GM18507 (cell line): ENCODE data around the gene KLK6.

Experiments used
- DNase-seq: peaks from one replicate; pipeline ENCODE4 v3.0.0; 2011; ENCODE audit warnings: low read depth; ENCODE audit not compliant: insufficient read length; ENCODE audit errors: extremely low spot score
- FAIRE-seq: peaks from 2 replicates; lab custom pipeline; 2011; peaks lifted over from hg19 to GRCh38; lab: Jason Lieb, UNC

The KLK6 gene

DNA sequence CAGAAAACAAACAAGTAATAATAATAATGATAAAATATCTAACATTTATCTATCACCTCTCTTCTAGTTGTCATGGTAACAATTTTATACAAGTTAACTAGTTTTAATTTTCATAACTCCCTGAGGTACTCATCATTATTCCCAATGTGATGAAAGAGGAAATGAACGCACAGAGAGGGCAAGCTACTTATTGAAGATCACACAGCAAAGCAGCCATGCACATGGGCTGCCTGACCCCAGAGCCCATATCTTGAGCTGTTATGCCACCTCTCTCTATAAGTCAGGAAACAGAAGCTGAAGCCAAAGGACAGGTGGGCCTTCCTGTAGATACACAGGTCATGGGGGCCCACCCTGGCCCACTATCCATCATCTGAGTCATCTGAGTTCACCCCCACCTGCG lies 53.3 kb downstream of the KLK6 start:
- FAIRE-seq, result no peak
- no peak for DNase-seq

DNA sequence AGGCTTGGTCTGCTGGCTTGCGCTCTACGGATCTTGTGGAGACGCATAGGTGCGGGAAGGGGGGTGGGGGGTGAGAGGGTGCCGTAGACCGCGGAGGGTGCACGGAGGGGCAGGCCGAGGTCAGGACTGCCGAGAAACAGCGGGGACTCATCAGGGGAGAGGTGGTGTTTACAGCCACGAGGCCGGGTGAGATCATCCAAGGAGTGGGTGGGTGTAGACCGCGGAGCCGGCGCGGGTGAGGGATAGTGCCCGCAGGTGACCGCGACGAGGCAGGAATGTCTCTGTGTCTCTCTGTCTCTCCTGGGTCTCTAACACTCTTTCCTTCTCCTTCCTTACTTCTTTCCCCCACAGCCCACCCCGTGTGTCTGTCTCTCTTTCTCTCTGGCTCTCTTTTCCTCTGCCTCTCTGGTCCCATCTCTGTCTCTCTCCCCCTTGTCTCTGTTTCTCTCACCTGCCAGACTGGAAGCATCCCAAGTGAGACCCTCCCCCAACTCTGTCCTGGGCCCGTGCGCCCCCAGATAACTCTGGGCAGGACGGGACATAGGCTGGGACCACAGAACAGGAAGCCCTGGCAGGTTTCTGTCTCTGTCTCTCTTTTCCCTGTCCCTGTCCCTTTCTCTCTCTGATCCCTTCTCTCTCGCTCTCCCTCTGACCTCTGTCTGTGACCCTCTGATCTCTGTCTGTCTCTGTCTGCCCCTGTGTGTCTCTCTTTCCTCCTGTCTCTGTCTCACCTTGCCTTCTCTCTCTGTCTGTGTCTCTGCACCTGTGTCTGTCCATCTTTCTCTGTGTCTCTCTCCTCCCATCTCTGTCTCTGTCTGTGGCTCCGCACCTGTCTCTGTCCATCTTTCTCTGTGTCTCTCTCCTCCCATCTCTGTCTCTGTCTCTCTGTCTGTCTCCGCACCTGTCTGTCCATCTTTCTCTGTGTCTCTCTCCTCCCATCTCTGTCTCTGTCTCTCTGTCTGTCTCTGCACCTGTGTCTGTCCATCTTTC lies 56.4 kb downstream of the KLK6 start:
- FAIRE-seq, result no peak
- no peak for DNase-seq

DNA sequence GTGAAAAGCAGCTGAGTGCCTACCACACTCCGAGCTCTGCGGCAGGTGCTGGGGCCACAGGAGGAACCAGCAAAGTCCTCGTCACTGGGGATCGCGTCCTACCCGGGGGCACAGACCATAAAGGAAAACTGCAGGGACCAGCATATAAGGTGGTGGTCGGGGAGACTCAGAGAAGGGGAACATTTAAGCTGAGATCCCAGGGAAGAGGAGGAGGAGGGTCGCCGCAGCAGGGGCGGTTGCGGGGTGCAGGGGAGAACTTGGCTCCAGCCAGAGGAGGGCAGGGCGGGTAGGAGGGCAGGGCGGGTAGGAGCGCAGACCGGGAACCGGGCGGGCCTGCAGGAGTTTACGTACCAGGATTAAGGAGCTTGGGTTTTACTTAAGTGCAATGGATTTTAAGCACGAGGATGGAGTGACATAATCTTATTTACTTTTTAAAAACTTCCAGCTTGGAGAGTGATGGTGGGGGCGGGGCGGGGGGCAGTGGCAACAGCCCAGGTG lies 57.2 kb downstream of the KLK6 start:
- DNase-seq, result no peak
- no peak for FAIRE-seq

DNA sequence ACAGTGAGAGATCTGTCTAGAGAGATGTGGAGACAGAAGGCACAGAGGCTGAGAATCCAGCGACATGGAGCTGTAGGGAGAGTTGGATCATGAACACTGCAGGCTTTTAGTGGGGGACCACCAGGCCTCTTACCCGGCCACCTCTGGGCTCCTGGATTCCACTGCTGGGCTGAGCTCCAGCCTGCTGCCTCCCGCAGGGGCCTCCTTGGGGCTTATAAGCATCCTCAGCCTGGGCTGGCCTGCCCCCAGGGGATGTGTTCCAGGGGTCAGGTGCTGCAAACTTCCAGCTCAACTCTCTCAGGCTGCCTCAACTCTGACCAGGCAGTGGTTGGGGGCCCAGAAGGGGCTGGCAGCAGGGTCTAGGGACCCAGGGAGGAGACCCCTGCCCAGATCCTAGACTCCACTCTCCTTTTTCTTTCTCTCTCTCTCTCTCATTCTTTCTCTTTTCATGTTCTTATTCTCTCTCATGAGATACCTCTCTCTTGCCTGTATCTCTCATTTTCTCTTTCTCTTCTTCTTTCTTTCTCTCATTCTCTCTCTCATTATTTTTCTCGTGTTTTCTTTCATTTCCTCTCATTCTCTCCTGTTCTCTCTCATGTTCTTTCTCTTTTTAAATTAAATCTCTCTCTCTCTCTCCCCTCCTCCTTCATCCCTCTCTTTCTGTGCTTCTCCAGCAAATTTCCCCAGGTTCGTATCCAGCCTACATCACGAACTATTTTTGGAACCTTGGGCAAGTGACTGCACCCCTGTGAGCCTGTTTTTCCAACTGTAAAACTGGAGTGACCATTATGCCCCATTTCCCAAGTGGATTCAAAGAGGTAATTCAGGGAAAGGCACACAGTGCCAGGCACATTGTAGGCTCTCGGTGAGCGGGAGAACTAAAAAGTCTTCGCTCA lies 57.9 kb downstream of the KLK6 start, which contains the start of gene KLK4:
Gene KLK4 (minus strand): TSS at position 190 of the 896 bp plus-strand sequence. CDS start 657 bp downstream, outside the sequence.
- no peak for FAIRE-seq
- DNase-seq, result no peak

DNA sequence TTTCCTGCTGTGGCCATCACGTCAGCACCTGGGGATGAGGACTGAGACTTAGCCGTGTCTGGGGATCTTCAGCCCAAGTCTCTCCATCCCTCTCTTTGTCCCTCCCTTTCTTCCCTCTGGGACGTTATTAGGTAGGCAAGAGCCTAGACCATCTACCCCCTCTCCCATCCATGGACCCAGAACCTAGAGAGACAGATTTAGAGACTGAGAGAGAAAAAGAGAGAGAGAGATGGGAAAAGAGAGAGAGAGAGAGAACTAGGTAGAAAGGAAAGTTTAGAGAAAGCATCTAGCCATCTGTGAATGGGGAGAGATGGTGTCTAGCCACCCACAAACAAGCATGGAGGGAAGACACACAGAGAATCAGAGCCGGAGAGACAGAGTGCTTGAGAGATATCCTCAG lies 58.7 kb downstream of the KLK6 start:
- no peak for FAIRE-seq

DNA sequence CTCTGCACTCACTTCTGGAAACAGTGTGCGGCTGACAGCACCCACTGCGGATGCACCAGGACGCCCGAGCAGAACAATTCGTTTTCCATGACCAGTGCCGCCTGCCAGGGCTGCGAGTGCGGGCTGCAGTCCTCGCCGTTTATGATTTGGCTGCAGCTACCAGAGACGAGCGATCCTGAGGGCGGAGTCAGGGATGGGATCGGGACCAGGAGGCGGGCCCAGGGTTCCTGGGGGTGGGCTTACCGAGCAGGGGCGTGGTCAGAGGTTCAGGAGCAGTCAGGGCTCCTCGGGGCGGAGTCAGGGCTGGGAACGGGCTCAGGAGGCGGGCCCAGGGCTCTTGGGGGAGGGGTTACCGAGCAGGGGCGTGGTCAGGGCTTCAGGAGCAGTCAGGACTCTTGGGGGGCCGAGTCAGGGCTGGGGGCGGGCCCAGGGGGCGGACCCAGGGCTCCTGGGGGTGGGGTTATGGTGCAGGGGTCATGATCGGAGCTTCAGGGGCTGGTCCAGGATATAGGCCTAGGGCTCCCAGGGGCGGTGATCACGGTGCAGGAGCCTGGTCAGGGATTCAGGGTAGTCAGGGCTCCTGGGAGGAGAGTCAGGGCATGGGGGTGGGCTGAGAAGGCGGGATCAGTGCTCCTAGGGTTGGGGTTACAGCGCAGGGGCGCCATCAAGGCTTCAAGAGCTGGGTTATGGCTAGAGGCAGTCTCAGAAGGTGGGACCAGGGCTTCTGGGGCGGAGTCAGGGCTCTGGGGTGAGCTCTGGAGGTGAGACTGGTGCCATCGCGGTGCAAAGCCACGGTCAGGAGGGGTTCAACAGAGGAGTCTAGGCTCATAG lies 59.9 kb downstream of the KLK6 start:
- peak; percentile 52 for FAIRE-seq
- no peak for DNase-seq

More for the DNA sequence above, 58.7 kb downstream of the KLK6 start:
- no peak for DNase-seq
